ENCODE results near the gene PDGFD. TPM values are rescaled to one million over a fixed set of nuclear protein-coding genes. Genes with fewer than 3 reads are reported as not detected.

Gene PDGFD
- polyA plus RNA-seq, 1 donor: 18.1 TPM

DNA sequence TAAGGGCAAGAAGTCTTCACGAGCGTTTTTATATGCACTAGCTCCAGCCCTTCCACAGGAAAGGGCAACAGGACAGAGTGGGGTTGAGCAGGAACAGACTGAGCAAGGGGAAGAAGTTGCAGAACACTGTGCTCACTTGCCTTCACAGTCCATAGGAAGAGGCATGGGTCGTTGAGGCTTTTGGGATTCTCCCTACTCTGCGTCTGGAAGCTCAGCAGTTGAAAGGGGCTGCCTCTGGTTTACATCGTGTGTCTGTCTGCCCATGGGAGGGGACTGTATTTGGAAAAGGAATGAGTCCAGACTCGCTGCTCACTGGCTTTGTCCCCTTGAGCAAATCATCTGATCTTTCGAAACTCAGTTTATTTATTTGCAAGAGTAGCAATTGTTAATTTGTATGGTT lies 1.1 kb upstream of the PDGFD start:
- Histone ChIP-seq H3K9me3 (ENCODE audit: control insufficient read depth, low read depth, low read length) (no peaks in the 10 kb centered on the region), H3K4me3 (ENCODE audit: low read length) (no peak overlapping the region), H3K27ac (ENCODE audit: low read length) (no peak overlapping the region), H3K27me3 (ENCODE audit: control insufficient read depth, insufficient read depth, low read length) (peaks cover 10% of the 10 kb centered on the region), H3K36me3 (ENCODE audit: control insufficient read depth, insufficient read depth, low read length) (no peaks in the 10 kb centered on the region), H3K4me1 (ENCODE audit: control insufficient read depth, insufficient read depth, low read length) (peaks cover 6% of the 10 kb centered on the region)
- no peak for DNase-seq
- 83% methylated on average over 1 of the region's 7 CpGs for WGBS (ENCODE audit: insufficient coverage, low lambda C conversion rate)

DNA sequence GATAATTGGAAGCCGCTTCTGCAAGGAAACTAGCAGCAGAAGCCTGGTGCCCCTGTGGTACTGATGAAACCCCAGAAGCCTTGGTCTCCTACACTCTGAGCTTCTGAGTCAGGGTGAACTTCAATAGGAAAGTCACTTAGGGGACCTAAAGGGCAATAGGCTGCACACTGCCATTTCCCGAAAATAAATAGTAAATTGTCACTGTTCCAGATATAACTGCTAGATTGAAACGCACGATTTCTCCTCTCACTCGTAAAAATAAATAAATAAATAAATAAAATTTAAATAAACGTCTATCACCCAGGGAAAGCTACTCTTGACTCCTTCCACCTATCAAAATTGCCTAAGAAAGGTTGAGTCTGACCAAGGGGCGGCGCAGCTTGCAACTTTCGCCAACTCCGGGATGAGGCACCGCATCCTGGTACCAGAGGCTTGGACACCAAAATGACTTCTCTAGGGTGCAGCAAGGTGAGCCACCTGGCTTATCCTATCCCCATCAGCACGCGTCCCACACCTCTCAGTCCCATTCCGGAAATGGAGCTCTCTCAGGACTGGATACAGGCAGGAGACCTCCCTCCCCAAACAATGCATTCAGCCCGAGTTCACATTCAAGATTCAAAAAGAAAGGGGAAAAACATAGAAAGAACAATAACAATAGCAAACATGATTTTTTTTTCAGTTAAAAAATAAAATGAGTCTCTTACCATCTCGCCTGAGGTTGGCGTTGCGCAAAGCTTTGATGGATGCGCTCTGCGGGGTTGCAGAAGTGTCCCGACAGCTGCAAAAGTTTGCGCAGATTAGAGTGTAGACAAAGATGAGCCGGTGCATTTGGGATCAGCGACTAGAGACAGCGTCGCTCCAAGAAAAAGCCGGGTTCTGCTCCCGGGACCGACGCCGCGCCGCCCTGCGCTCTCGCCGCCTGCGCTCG lies 583 bp downstream of the PDGFD start:
- H3K9me3 ChIP-seq (ENCODE audit: control insufficient read depth, low read depth, low read length): no peaks in the 10 kb centered on the region
- WGBS (ENCODE audit: insufficient coverage, low lambda C conversion rate): 20% methylated on average over 5 of the region's 38 CpGs
- peak in 1 of 2 donors; percentile 28 for DNase-seq

DNA sequence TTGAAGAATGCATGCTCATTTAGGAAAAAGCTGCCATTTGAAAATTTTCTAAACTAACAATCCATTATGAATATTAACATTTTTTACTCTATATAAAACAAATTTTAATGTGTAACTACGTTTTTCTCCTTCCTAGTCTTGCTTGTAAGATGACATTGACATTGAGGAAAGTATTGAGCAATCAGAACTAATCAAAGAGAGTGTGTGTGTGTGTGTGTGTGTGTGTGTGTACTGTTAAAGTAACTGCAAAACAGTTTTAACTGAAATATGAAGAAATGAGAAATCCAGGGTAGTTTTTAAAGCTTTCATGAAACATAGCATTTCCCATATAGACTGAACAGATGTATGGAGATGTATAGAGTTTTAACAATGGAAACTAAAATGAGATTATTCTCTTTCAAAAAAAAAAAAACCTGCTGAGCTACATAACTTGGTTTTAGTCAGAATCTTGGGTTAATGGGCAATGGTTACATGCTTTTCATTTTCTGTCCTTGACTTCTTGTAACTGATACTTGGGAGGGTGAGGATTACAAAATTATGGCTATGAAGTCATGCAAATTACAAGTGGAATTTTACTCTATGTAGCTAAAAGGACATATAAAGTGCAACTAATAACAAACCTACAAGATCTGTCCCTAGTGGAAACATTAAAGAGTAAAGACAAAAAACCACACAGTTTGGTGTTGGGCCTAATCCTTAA lies 2.0 kb downstream of the PDGFD start:
- Histone ChIP-seq H3K4me3 (ENCODE audit: low read length) (no peak overlapping the region), H3K27me3 (ENCODE audit: control insufficient read depth, insufficient read depth, low read length) (peaks cover 10% of the 10 kb centered on the region), H3K36me3 (ENCODE audit: control insufficient read depth, insufficient read depth, low read length) (no peaks in the 10 kb centered on the region), H3K9me3 (ENCODE audit: control insufficient read depth, low read depth, low read length) (no peaks in the 10 kb centered on the region), H3K27ac (ENCODE audit: low read length) (no peak overlapping the region), H3K4me1 (ENCODE audit: control insufficient read depth, insufficient read depth, low read length) (peaks cover 6% of the 10 kb centered on the region)
- DNase-seq: no peak
- no CpG with 5 or more reads among the region's 1 CpG for WGBS (ENCODE audit: insufficient coverage, low lambda C conversion rate)

More for the DNA sequence above, 583 bp downstream of the PDGFD start:
- Histone ChIP-seq H3K36me3 (ENCODE audit: control insufficient read depth, insufficient read depth, low read length) (no peaks in the 10 kb centered on the region), H3K27me3 (ENCODE audit: control insufficient read depth, insufficient read depth, low read length) (peaks cover 10% of the 10 kb centered on the region), H3K4me1 (ENCODE audit: control insufficient read depth, insufficient read depth, low read length) (peaks cover 6% of the 10 kb centered on the region), H3K27ac (ENCODE audit: low read length) (no peak overlapping the region), H3K4me3 (ENCODE audit: low read length) (peak overlapping the region; percentile 49)

DNA sequence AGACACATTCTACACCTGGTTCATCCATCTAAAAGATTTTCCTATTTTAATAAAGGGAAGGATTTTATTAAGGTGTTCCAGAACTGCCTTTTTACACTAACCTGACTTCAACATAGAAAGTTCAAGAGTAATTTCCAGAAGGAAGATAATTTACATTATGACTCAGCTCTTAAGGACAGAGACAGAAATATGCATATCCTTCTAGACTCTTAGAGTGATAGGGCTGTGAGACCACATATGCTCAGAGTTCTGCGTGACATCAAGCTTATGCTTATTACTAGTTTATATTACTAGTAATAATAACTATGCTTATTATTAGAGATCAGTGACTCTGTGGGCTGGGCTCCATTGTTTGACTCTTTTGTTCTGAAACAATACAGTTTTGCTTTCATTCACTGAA lies 4.6 kb downstream of the PDGFD start:
- DNase-seq: no peak
- no peaks in the 10 kb centered on the region for H3K36me3 ChIP-seq (ENCODE audit: control insufficient read depth, insufficient read depth, low read length)
- H3K4me3 ChIP-seq (ENCODE audit: low read length): no peak overlapping the region
- H3K4me1 ChIP-seq (ENCODE audit: control insufficient read depth, insufficient read depth, low read length): peaks cover 6% of the 10 kb centered on the region
- no peaks in the 10 kb centered on the region for H3K9me3 ChIP-seq (ENCODE audit: control insufficient read depth, low read depth, low read length)
- WGBS (ENCODE audit: insufficient coverage, low lambda C conversion rate): no CpG with 5 or more reads among the region's 1 CpG
- peaks cover 6% of the 10 kb centered on the region for H3K27me3 ChIP-seq (ENCODE audit: control insufficient read depth, insufficient read depth, low read length)
- H3K27ac ChIP-seq (ENCODE audit: low read length): no peak overlapping the region

DNA sequence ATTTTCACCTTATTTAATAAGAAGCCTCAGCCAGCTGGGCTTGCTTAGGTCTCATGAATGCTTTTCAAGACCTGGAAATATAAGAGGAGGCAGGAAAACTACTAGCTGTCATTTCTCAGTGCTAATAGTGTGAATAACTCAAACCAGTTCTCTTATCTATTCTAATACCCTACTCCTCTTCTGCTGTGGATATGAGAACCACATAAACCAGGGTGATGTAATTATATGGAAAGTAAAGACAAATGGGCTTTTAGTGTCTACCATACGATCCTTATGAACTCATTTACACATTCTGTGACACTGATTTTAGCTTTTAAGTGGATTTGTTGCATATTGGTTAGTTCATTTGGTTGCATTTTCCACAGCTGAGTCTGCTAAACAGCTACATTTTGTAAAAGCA lies 8.6 kb downstream of the PDGFD start:
- H3K4me3 ChIP-seq (ENCODE audit: low read length): no peak overlapping the region
- H3K9me3 ChIP-seq (ENCODE audit: control insufficient read depth, low read depth, low read length): no peaks in the 10 kb centered on the region
- DNase-seq: no peak
- H3K4me1 ChIP-seq (ENCODE audit: control insufficient read depth, insufficient read depth, low read length): no peaks in the 10 kb centered on the region
- no peak overlapping the region for H3K27ac ChIP-seq (ENCODE audit: low read length)
- H3K27me3 ChIP-seq (ENCODE audit: control insufficient read depth, insufficient read depth, low read length): no peaks in the 10 kb centered on the region
- H3K36me3 ChIP-seq (ENCODE audit: control insufficient read depth, insufficient read depth, low read length): no peaks in the 10 kb centered on the region
- WGBS (ENCODE audit: insufficient coverage, low lambda C conversion rate): no CpG with 5 or more reads among the region's 1 CpG

DNA sequence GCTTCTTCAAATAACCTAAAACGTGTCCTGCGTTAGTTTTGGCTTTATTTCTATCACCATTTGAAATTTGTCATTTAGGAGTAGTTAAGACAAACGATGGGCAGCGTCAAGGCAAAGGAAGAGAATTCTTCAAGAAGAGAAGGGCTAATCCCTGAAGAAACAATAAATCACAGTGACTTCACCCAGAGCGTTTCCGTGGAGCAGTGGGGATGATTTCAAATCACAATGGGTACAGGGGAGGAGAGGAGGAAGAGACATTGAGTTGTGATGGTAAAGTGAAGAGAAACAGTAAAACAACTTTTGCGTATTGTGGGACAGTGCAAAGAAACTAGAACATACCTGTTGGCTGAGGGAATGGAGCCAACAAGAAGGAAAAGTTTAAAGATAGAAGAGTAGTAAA lies 9.7 kb downstream of the PDGFD start:
- 100% methylated on average over 2 of the region's 7 CpGs for WGBS (ENCODE audit: insufficient coverage, low lambda C conversion rate)
- Histone ChIP-seq H3K27me3 (ENCODE audit: control insufficient read depth, insufficient read depth, low read length) (no peaks in the 10 kb centered on the region), H3K27ac (ENCODE audit: low read length) (no peak overlapping the region), H3K4me1 (ENCODE audit: control insufficient read depth, insufficient read depth, low read length) (no peaks in the 10 kb centered on the region), H3K4me3 (ENCODE audit: low read length) (no peak overlapping the region), H3K36me3 (ENCODE audit: control insufficient read depth, insufficient read depth, low read length) (no peaks in the 10 kb centered on the region), H3K9me3 (ENCODE audit: control insufficient read depth, low read depth, low read length) (no peaks in the 10 kb centered on the region)
- DNase-seq: no peak

DNA sequence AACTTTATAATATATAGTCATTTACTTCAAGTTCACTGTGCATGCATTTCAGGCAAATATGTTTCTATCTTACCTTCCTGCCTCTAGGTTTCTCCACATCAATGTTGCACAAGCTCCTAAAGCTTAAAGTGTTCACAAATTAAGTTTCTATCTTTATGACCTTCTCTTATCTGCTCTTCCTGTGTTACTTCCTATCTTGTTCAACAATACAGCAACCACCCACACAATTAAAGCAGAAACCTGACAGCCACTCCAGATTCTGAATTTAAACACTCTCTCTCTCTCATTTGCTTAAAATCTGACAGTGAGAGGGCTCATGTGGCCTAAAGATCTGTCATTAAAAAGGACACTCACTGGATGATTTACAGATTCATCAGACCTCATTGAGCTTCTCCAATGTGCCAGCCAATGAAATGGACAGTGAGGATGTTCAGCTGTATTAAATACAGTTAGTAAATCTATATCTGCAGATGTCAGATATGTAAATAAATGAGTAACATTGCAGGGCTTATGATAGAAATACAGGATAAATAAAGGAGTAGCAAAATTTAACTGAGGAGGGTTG lies 10.9 kb downstream of the PDGFD start:
- H3K27me3 ChIP-seq (ENCODE audit: control insufficient read depth, insufficient read depth, low read length): no peaks in the 10 kb centered on the region
- DNase-seq: peak in 1 of 2 donors; percentile 14
- H3K27ac ChIP-seq (ENCODE audit: low read length): no peak overlapping the region
- H3K4me3 ChIP-seq (ENCODE audit: low read length): no peak overlapping the region
- no peaks in the 10 kb centered on the region for H3K9me3 ChIP-seq (ENCODE audit: control insufficient read depth, low read depth, low read length)
- no peaks in the 10 kb centered on the region for H3K36me3 ChIP-seq (ENCODE audit: control insufficient read depth, insufficient read depth, low read length)
- H3K4me1 ChIP-seq (ENCODE audit: control insufficient read depth, insufficient read depth, low read length): no peaks in the 10 kb centered on the region

DNA sequence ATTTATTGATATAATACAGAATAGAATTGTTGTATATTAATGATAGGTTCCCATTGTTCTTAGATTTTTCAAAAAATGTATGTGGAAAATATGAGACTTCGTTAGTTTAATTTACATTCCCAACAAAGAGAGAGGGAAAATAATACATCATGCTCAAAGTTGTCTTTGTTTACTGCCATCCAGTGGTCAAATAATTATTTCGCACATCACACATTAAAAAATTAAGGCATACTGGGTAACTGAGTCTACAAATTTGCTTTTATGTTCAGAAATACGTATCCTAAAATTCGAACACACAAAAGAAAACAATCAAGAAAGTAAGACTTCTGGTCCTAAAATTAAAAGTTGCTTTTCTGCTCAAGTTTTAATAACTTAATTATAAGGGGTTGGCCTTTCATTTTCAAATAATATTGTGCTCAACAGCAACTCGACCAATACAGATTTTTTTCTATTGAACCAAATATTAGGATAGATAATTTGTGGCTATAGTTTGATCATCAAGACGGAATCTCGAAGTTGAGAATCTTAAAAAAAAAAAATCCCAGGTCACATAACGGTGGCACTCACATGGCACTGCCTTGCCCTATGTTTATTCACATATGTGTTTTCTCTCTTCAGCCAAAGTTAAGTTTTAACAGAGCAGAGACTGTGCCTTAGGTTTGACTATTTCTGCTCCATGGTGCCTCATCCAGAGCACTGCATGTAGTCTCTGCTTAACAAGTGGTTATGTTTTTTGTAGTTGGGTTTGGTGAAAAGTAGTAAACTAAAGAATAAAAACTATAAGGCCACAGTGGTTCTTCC lies 12.3 kb downstream of the PDGFD start:
- H3K4me3 ChIP-seq (ENCODE audit: low read length): no peak overlapping the region
- no peaks in the 10 kb centered on the region for H3K9me3 ChIP-seq (ENCODE audit: control insufficient read depth, low read depth, low read length)
- no peak for DNase-seq
- no peaks in the 10 kb centered on the region for H3K36me3 ChIP-seq (ENCODE audit: control insufficient read depth, insufficient read depth, low read length)
- H3K27me3 ChIP-seq (ENCODE audit: control insufficient read depth, insufficient read depth, low read length): no peaks in the 10 kb centered on the region
- H3K27ac ChIP-seq (ENCODE audit: low read length): no peak overlapping the region
- no peaks in the 10 kb centered on the region for H3K4me1 ChIP-seq (ENCODE audit: control insufficient read depth, insufficient read depth, low read length)
- WGBS (ENCODE audit: insufficient coverage, low lambda C conversion rate): 98% methylated on average over 7 of the region's 8 CpGs

DNA sequence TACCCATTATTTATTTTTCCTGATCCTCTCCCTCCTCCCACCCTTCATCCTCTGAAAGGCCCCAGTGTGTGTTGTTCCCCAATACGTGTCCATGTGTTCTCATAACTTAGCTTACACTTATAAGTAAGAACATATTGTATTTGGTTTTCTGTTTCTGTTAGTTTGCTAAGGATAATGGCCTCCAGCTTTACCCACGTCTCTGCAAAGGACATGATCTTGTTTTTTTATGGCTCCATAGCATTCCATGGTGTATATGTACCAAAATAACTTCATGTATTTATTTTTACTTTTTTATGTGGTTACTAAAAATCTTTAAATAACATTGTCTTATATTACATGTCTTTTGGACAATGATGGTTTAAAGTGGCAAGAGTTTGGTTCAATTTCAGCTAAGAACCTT lies 15.2 kb downstream of the PDGFD start:
- Histone ChIP-seq H3K27me3 (ENCODE audit: control insufficient read depth, insufficient read depth, low read length) (no peaks in the 10 kb centered on the region), H3K9me3 (ENCODE audit: control insufficient read depth, low read depth, low read length) (no peaks in the 10 kb centered on the region), H3K4me3 (ENCODE audit: low read length) (no peak overlapping the region), H3K27ac (ENCODE audit: low read length) (no peak overlapping the region), H3K36me3 (ENCODE audit: control insufficient read depth, insufficient read depth, low read length) (no peaks in the 10 kb centered on the region), H3K4me1 (ENCODE audit: control insufficient read depth, insufficient read depth, low read length) (no peaks in the 10 kb centered on the region)
- 57% methylated on average over 1 of the region's 2 CpGs for WGBS (ENCODE audit: insufficient coverage, low lambda C conversion rate)
- no peak for DNase-seq

DNA sequence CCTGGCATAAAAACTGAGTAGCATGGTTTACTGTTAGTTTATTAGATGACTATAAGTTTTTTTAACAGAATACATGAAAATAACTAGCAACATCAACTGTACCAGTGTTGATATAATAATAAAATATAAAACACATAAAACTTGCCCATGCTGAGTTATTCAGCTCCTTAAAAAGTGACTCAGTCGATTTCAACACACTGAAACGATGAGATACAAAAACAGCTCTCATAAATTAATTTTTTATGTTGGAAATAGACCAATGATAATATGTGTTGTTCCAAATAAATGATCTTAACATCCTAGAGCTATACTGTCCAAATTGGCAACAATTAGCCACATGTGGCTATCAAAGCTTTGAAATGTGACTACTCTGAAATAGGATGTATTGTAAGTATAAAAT lies 15.9 kb downstream of the PDGFD start:
- Histone ChIP-seq H3K36me3 (ENCODE audit: control insufficient read depth, insufficient read depth, low read length) (no peaks in the 10 kb centered on the region), H3K27me3 (ENCODE audit: control insufficient read depth, insufficient read depth, low read length) (no peaks in the 10 kb centered on the region), H3K27ac (ENCODE audit: low read length) (no peak overlapping the region), H3K4me1 (ENCODE audit: control insufficient read depth, insufficient read depth, low read length) (no peaks in the 10 kb centered on the region), H3K4me3 (ENCODE audit: low read length) (no peak overlapping the region), H3K9me3 (ENCODE audit: control insufficient read depth, low read depth, low read length) (no peaks in the 10 kb centered on the region)
- DNase-seq: no peak
- WGBS (ENCODE audit: insufficient coverage, low lambda C conversion rate): 90% methylated on average over 2 of the region's 2 CpGs

Data from large intestine (tissue), 3 donors.